Duodenal mucosa (tissue), 2 donors: ENCODE results near the gene AIMP1.
"Not testable (repeated sequence)": the region's sequence is repeated elsewhere in the genome, so short reads cannot be mapped to it uniquely, and the experiment has no call there.

Experiments
- H3K27ac ChIP-seq: one replicate; pipeline ENCODE4 v1.7.0; 2013; ENCODE audit warnings: low read depth, low read length
- H3K27me3 ChIP-seq, 2 donors: one replicate each; pipeline ENCODE4 v1.7.0; 2013; ENCODE audit warnings: low read length in 2 of 2, control low read depth in 1 of 2; ENCODE audit not compliant: insufficient read depth in 2 of 2, control insufficient read depth in 1 of 2
- H3K36me3 ChIP-seq, 2 donors: one replicate each; pipeline ENCODE4 v1.7.0; 2013; ENCODE audit warnings: low read length in 2 of 2, control low read depth in 1 of 2; ENCODE audit not compliant: insufficient read depth in 2 of 2, control insufficient read depth in 1 of 2
- H3K4me1 ChIP-seq, 2 donors: one replicate each; pipeline ENCODE4 v1.7.0; 2013; ENCODE audit warnings: low read length in 2 of 2, control low read depth in 1 of 2; ENCODE audit not compliant: insufficient read depth in 2 of 2, control insufficient read depth in 1 of 2
- H3K4me3 ChIP-seq, 2 donors: one replicate each; pipeline ENCODE4 v1.7.0; 2013; ENCODE audit warnings: low read length in 2 of 2, low read depth in 1 of 2
- H3K9ac ChIP-seq, 2 donors: one replicate each; pipeline ENCODE4 v1.7.0; 2013; ENCODE audit warnings: low read length in 2 of 2, low read depth in 1 of 2
- H3K9me3 ChIP-seq, 2 donors: one replicate each; pipeline ENCODE4 v1.7.0; 2013; ENCODE audit warnings: low read length in 2 of 2, control low read depth in 1 of 2; ENCODE audit not compliant: control insufficient read depth in 1 of 2

The AIMP1 gene

DNA sequence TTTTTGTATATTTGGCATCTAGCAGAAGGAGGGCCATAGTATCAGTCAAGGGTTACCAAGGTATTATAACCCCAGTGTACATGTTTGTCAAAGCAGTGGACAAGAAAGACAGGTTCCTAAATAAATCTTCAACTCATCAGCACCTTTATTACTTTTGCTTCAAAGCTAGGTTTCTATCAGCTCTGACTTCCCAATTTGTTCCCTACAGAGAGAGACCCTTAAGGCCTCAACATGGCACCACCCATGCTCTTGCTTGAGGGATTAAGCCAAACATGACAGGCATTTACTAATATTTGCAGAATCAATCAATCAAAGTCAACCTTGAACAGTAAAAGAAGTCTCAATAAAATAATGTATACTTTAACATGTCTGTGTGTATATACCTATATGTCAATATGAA lies 9.8 kb upstream of the AIMP1 start:
- Histone ChIP-seq H3K27ac (no peak overlapping the region), H3K9me3 (no peaks in the 10 kb centered on the region), H3K4me1 (no peaks in the 10 kb centered on the region), H3K27me3 (no peaks in the 10 kb centered on the region), H3K4me3 (no peak overlapping the region), H3K9ac (no peak overlapping the region), H3K36me3 (peaks cover 0 to 20% of the 10 kb centered on the region in 2 donors)

DNA sequence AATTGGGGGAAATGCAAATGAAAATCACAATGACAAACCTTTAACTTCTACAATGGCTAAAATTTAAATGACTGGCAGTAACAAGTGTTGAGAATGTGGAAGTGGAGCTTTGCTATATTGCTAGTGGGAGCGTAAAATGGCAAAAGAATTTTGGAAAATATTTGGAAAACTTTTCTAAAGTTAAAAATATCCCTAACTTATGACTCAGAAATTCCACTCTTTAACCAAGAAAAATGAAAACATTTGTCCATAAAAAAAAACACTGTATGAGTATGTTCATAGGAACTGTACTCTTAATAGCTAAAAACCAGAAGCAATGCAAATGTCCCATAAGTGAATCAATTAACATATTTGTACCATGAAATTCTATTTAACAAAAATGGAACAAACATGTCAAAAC lies 4.0 kb upstream of the AIMP1 start:
- peaks cover 4 to 14% of the 10 kb centered on the region in 2 donors for H3K4me1 ChIP-seq
- H3K36me3 ChIP-seq = peaks cover 0 to 5% of the 10 kb centered on the region in 2 donors
- H3K9me3 ChIP-seq = no peaks in the 10 kb centered on the region
- H3K27me3 ChIP-seq = no peaks in the 10 kb centered on the region
- no peak overlapping the region for H3K4me3 ChIP-seq
- no peak overlapping the region for H3K9ac ChIP-seq
- H3K27ac ChIP-seq = no peak overlapping the region

DNA sequence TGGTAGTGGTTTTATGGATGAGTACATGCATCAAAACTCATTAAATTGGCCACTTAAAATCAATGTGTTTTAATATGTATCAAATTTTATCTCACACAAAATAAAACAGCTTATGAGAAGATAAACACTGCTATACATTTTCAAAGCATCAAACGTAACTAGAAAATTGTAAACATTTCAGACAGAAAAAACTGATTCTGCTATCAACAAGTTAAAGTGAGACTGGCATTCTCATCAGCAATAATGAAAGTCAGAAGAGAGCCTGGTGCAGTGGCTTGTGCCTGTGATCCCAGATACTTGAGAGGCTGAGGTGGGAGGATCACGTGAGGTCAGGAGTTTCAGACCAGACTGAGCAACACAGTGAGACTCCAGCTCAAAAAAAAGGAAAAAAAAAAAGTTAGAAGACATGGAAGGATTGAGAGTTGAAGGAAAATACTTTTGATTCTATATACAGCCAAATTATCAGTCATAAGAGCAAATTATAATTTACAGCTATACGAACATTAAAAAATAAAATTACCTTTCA lies 3.3 kb upstream of the AIMP1 start:
- Histone ChIP-seq H3K4me3 (no peak overlapping the region), H3K4me1 (peaks cover 10 to 16% of the 10 kb centered on the region in 2 donors), H3K9ac (no peak overlapping the region), H3K27me3 (no peaks in the 10 kb centered on the region), H3K36me3 (peaks cover 0 to 5% of the 10 kb centered on the region in 2 donors), H3K9me3 (no peaks in the 10 kb centered on the region), H3K27ac (no peak overlapping the region)

DNA sequence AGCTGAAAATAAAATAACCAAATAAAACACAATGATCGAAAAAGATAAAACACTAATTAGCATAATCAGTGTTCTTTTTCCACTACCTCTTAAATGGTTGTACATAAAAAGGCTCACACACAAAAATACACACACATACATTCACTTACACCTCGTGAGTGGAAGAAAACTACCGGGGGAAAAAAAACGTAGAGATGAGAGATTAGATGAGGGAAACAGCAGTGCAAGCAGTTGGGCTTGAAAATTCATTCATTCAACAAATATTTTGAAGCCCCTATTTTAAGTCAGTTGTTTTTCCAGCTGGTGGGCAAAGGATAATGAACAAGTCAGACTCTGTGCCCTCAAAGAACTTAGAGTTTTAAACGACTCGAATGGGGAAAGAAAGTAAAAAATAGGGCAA lies 1.4 kb upstream of the AIMP1 start:
- Histone ChIP-seq H3K36me3 (no peaks in the 10 kb centered on the region), H3K27me3 (no peaks in the 10 kb centered on the region), H3K4me3 (peak overlapping the region; percentile 82 to 93), H3K9me3 (no peaks in the 10 kb centered on the region), H3K4me1 (peaks cover 16 to 17% of the 10 kb centered on the region in 2 donors), H3K9ac (peak overlapping the region; percentile 90 to 94), H3K27ac (no peak overlapping the region)

DNA sequence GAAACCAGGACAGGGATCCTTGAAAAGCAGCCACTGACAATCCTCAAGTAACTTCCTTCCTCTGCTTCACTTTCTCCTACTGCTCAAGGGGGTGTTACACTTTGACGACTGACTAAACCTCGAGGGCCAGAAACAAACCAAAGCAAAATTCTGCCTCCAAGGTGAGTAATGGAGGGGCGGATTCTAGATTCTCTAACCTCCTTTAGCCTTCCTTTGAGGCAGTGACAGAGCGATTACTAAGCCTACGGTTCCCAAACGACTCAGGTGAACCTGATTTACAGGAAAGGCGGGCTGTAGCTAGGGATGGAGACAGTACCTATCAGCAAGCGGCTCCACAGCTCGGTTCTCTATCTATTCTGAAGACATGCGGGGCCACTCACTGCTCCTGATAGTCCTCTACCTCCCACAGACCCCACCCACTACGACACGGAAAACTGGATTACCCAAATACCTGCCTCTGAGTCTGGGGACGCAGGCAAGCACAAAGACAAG lies 828 bp upstream of the AIMP1 start:
- Histone ChIP-seq H3K9ac (peak overlapping the region; percentile 90 to 94), H3K27me3 (no peaks in the 10 kb centered on the region), H3K9me3 (no peaks in the 10 kb centered on the region), H3K27ac (peak overlapping the region; percentile 94), H3K4me1 (peaks cover 16 to 17% of the 10 kb centered on the region in 2 donors), H3K4me3 (peak overlapping the region; percentile 82 to 93), H3K36me3 (no peaks in the 10 kb centered on the region)

DNA sequence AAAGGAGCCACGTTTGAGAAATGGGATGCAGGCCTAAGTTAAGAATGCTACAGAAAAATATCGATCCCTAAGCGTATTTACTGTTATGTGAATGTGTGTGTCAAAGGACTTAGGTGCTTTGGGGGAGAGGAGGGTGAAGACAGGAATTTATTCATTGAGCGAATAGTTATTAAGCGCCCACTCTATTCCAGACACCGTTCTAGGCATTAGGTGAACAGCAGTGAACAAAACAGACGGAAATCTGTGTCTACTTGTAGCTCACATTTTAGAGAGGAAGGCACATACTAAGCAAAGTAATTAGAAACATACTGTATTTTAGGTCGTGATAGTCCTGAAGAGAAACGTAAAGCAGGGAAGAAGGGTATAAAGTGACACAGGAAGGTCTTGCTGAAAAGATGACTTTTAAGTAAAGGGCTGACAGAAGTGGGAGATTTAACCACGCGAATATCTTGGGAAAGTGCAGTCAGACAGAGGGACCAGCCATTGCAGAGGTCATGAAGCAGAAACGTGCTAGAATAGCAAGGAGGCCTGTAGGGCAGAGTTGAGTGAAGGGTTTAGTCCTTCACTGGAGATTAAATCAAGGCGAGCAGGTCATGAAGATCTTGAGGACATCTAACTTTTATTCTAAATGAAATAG lies 541 bp downstream of the AIMP1 start:
- Histone ChIP-seq H3K36me3 (no peaks in the 10 kb centered on the region), H3K4me3 (peak overlapping the region; percentile 82 to 93), H3K27ac (peak overlapping the region; percentile 94), H3K4me1 (peaks cover 16 to 17% of the 10 kb centered on the region in 2 donors), H3K27me3 (no peaks in the 10 kb centered on the region), H3K9ac (peak overlapping the region; percentile 90 to 94), H3K9me3 (no peaks in the 10 kb centered on the region)

DNA sequence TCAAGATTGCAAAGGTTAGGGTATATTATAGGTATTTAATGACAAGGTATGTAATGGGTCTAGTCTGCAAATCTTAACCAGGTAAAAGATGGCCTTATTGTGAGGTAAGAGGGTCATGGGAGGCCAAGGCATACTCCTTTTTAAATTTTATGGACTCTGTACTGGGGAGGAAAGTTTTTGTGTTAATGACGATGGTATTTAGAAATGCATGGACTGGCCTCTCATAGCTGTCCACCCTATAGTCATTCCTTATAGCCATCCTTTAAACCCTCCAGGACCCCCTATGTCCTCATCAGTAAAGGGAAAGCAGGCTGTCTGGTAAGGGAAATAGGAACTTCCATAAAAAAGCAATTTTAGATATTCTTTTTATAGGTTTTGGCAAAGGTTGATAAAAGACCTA lies 1.5 kb downstream of the AIMP1 start:
- Histone ChIP-seq H3K9me3 (no peaks in the 10 kb centered on the region), H3K9ac (peak overlapping the region in 1 of 2 donors; percentile 90), H3K36me3 (no peaks in the 10 kb centered on the region), H3K4me1 (peaks cover 16 to 17% of the 10 kb centered on the region in 2 donors), H3K27ac (no peak overlapping the region), H3K27me3 (no peaks in the 10 kb centered on the region), H3K4me3 (peak overlapping the region; percentile 82 to 93)

DNA sequence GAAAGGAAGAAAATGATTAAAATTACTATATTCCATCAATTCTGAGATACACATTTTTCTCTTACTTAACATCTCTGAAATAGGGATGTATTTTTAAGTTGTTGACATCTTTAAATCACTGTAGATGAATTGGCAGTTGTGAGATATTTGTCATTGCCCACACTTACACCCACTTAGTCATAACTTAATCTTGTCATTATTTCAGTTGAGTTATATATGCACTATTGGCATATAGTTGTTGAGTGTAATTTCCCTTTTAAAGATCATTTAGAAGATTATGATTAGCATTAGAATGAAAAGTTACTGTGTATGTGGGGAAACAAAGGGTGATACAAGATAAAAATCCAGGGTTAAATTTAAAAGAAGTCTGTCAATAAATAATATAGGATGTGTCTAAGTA lies 2.2 kb downstream of the AIMP1 start:
- H3K27ac ChIP-seq = no peak overlapping the region
- H3K36me3 ChIP-seq = no peaks in the 10 kb centered on the region
- peaks cover 16 to 17% of the 10 kb centered on the region in 2 donors for H3K4me1 ChIP-seq
- no peak overlapping the region for H3K4me3 ChIP-seq
- H3K9ac ChIP-seq = no peak overlapping the region
- H3K27me3 ChIP-seq = no peaks in the 10 kb centered on the region
- no peaks in the 10 kb centered on the region for H3K9me3 ChIP-seq

DNA sequence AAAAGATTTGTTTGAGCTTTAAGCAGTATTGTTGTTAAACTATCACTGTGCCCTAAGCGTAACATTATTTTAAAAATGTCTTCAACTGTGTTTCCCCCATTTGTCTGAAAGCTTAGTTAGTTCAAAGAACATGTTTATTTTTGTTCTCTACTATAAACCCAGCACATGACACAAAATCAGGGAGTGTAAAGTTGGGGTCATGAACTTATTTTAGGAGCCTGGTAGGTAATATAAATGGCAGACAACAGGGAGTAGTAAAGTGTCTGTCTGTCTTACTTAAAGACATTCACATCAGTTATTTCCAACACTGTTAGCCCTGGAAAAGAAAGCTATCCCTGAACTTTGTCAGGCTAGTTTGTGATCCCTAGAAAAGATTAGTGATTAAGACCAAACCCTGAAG lies 3.9 kb downstream of the AIMP1 start:
- Histone ChIP-seq H3K4me1 (peaks cover 12 to 17% of the 10 kb centered on the region in 2 donors), H3K36me3 (no peaks in the 10 kb centered on the region), H3K27me3 (no peaks in the 10 kb centered on the region), H3K4me3 (no peak overlapping the region), H3K9me3 (no peaks in the 10 kb centered on the region), H3K9ac (no peak overlapping the region), H3K27ac (no peak overlapping the region)

DNA sequence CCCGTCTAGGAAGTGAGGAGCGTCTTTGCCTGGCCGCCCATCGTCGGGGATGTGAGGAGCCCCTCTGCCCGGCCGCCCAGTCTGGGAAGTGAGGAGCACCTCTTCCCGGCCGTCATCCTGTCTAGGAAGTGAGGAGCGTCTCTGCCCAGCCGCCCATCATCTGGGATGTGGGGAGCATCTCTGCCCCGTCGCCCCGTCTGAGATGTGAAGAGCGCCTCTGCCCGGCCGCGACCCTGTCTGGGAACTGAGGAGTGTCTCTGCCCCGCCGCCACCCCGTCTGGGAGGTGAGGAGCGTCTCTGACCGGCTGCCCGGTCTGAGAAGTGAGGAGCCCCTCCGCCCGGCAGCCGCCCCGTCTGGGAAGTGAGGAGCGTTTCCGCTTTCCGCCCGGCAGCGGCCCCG lies 4.8 kb downstream of the AIMP1 start:
- H3K27me3 ChIP-seq = not testable (repeated sequence)

More for the DNA sequence above, 4.8 kb downstream of the AIMP1 start:
- H3K4me3 ChIP-seq, H3K9me3 ChIP-seq, H3K36me3 ChIP-seq, H3K9ac ChIP-seq, H3K27ac ChIP-seq: not testable (repeated sequence)
- H3K4me1 ChIP-seq = peaks cover 7 to 17% of the 10 kb centered on the region in 2 donors
